ENCODE data around the gene PSAP. TPM values are rescaled to one million over a fixed set of nuclear protein-coding genes. Genes with fewer than 3 reads are reported as not detected.

Gene PSAP
- total RNA-seq, 1 donor from 2014 or later = 907 TPM

DNA sequence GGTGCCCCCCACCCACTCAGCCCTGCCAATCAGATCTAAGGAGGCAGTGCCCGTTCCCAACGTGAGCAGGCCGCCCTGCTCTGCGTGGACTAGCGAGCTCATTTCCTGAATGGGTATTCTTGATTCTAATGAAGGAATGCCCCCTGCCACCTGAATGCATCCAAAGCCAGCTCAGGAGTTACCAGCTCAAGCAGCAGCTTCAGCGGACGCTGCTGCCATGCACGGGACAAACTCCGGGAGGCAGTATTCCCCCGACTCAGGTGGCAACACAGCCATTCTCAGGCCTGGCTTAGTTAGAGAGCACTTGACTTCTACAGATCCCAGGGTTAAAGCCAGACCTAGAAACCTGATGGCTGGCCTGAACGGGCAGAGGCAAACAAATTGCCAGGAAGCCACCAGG is 25.8 kb downstream of the PSAP start:
- no peak for DNase-seq

- no peak for DNase-seq
Observed at GRCh38 chr10:71824333-71824732, 26.7 kb downstream of the PSAP start.

- no peak for DNase-seq
Observed at GRCh38 chr10:71823356-71823755, 27.7 kb downstream of the PSAP start.

GRCh38 chr10:71821909-71822763 is 28.9 kb downstream of the PSAP start:
- no peak for DNase-seq

DNA sequence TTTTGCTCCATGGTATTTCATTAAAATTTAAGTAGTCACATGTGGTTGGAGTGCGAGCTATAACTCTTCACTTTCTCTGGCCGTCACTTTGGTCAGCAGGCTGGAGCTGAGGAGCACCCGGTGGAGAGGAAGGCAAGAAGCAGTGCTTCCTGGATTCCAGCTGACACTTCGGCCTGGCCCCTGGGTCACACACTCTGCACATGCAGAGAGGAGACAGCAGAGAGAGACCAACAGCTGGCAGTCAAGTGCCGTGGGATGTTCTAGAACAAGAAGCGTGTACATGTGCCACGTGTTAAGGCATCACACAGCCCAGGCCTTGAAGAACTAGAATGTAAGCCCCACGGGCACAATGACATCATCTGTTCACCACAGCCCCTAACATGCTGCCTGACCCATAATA is 30.1 kb downstream of the PSAP start:
- DNase-seq = no peak

DNA sequence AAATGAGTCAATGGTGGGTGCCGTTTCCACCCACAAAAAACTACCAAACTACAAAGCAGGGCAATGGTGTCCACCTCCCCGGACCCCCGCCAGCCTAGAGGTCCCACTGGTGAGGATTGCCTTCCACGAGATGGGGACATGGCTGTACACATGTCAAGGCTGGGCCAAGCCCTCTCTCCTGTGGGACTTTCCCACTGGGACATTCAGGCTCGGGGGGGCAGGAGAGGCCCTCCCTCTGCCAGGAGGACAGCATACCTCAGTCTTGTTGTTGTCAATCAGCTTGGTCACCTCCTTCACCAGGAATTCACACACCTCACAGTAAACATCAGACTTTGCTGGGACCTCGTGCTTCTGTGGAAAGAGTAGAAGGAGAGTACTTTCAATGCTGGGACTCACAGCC is 31.1 kb downstream of the PSAP start:
- no peak for DNase-seq

- no peak for DNase-seq
Observed at GRCh38 chr10:71819441-71819861, 31.6 kb downstream of the PSAP start.

GRCh38 chr10:71818674-71819260 is 32.3 kb downstream of the PSAP start:
- DNase-seq = no peak

GRCh38 chr10:71817831-71818655 is 33.0 kb downstream of the PSAP start:
- no peak for DNase-seq

- DNase-seq = no peak
Observed at GRCh38 chr10:71816936-71817618, 34.0 kb downstream of the PSAP start.

DNA sequence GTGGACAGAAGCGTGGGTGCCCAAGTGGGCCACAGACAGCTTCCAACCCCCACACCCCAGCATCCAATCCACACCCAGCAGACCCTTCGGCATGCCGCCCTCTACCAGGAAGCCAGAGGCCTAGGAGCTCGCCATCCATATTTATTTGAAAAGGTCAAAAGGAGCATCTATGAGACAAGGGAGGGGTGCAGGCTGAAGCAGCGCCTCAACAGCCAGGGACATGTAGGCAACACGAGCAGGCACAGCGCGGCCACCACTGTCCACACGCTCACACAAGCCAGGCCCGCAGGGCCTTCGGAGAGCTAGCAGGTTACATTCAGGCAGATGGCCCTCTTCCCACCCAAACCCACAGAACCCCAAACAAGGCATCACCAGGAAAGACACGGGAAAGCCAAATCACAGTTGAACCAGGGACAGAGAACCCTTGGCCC is 34.6 kb downstream of the PSAP start:
- DNase-seq = no peak

DNA sequence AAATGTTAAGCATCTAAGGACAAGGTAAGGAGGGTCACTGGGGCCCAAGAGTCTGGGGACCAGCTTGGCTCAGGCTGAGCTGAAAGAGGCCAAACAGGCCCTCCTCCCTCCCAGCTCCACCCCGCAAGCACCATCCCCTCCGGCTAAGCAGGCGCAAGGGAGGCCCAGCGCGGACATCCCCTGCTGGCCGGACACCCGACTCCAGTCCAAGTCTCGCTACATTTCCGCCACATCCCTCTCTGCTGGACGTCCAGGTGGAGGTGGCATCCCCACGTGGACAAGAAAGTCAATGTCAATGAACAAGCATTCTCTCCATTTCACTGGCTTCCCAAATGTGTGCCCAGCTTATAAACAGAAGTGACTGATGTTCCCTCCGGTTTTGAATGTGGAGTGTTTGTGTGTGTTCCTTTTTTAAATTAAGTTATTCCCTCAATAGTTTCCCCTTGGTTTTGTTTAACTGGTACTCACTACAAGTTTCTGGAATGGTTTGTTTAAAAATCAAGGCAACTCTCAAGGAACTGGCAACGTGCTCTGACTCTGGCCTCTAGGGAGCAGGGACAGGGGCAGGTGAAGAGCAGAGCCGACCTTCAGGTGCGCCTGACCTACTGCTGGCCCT is 35.4 kb downstream of the PSAP start:
- no peak for DNase-seq

GRCh38 chr10:71814922-71815411 is 36.1 kb downstream of the PSAP start:
- DNase-seq = no peak

- DNase-seq = no peak
Observed at GRCh38 chr10:71812913-71813590, 38.0 kb downstream of the PSAP start.

DNA sequence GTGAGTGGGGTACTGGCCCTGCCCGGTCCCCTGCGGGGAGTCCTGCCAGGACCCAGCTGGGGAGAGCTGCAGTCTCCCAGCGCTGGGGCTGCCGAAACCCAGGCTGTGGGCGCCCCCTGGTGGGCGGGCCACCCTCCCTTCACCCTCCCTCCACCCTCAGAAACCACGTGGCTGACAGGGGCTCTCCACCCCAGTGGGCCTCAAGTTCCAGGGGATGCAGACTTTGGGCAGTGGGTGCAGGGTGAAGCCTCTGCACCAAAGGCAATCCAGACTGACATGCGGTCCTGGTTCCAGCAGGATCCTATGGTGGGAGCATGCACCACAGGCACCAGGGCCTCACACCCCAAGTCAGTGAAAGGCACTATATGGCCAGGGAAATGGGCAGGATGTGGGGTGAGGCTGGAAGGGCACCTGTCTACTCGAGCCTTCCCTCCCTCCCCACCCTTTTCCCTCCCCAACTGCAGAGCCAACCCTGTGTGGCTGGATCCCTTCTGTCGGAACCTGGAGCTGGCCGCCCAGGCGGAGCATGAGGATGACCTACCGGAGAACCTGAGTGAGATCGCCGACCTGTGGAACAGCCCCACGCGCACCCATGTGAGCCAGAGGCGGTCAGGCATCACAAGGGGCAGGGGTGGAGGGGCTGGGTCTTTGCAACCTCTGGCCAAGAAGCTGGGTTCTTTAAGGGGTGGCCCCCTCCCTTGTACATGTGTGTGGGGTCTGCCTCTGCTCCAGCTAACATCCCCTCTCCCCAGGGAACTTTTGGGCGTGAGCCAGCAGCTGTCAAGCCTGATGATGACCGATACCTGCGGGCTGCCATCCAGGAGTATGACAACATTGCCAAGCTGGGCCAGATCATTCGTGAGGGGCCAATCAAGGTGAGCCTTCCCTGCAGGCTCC is 38.8 kb downstream of the PSAP start:
- DNase-seq = peak; percentile 77

- DNase-seq = no peak
Observed at GRCh38 chr10:71811351-71811750, 39.7 kb downstream of the PSAP start.

GRCh38 chr10:71810048-71810750 is 40.9 kb downstream of the PSAP start:
- no peak for DNase-seq

DNA sequence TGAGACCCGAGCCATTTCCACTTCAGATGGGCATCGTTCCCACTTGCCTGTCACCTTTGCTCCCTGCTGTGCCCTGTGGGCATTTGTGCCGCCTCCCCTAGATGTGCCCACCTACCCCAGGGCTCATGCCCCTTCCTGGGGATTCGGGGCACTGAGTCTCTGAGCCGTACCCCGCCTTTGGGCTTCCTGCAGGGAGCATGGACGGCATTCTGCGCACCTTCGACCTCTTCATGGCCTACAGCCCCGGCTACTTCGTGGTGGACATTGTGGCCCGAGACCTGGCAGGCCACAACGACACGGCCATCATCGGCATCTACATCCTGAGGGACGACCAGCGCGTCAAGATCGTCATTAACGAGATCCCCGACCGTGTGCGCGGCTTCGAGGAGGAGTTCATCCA is 41.4 kb downstream of the PSAP start:
- DNase-seq = no peak
